Ovary (tissue), 3 donors: ENCODE results near the gene BRAF.

Experiments used
- CTCF ChIP-seq, 3 donors: fragments of 450-650 bp in 2 of 3; fragments of 200-600 bp in 1 of 3; IDR thresholded peaks; one replicate each; pipeline versions ENCODE4 v1.5.1 to v1.8.0; 2016 to 2022; ENCODE audit warnings: antibody characterized with exemption in 3 of 3, mild to moderate bottlenecking in 1 of 3
- POLR2A ChIP-seq: fragments of 450-650 bp; IDR thresholded peaks from one replicate; pipeline ENCODE4 v1.6.1; 2017; ENCODE audit warnings: antibody characterized with exemption, mild to moderate bottlenecking, moderate library complexity
- donor health status: DM: no; HTN: no; CAD: no.

- TF ChIP-seq CTCF (IDR thresholded peaks at IDR 0.05), result no peak
- no peak for TF ChIP-seq POLR2A
Measured at GRCh38 chr7:140863867-140864266, 60.9 kb downstream of the BRAF start.
